CD4-positive, alpha-beta T cell treated with Interleukin-21 for 1 hour (primary cell): ENCODE data around the gene GID8.

ENCODE experiments used
- DNase-seq: peaks from one replicate; pipeline ENCODE4 v3.0.0-alpha.2; 2020

Gene GID8

GRCh38 chr20:62971211-62971949, 33.4 kb downstream of the GID8 start:
- DNase-seq = no peak

GRCh38 chr20:62971950-62972844, 34.2 kb downstream of the GID8 start:
- DNase-seq = peak; percentile 86

GRCh38 chr20:62972845-62973745, 35.1 kb downstream of the GID8 start:
- DNase-seq = no peak

- DNase-seq = no peak
Observed at GRCh38 chr20:62975251-62975760, 37.4 kb downstream of the GID8 start.

GRCh38 chr20:62975812-62976508, 38.0 kb downstream of the GID8 start:
- no peak for DNase-seq

GRCh38 chr20:62976886-62977285, 38.9 kb downstream of the GID8 start:
- DNase-seq = no peak

GRCh38 chr20:62977613-62978560, 39.9 kb downstream of the GID8 start:
- DNase-seq = peak; percentile 89

- DNase-seq = no peak
Observed at GRCh38 chr20:62978561-62978943, 40.6 kb downstream of the GID8 start.

GRCh38 chr20:62979310-62979709, 41.4 kb downstream of the GID8 start:
- no peak for DNase-seq

GRCh38 chr20:62979876-62980373, 42.0 kb downstream of the GID8 start:
- DNase-seq = no peak

- DNase-seq = no peak
Observed at GRCh38 chr20:62980380-62980960, 42.5 kb downstream of the GID8 start.

- DNase-seq = peak; percentile 48
Observed at GRCh38 chr20:62980970-62981369, 43.0 kb downstream of the GID8 start.

GRCh38 chr20:62982124-62983075, 44.5 kb downstream of the GID8 start:
- no peak for DNase-seq

- no peak for DNase-seq
Observed at GRCh38 chr20:62983210-62983609, 45.3 kb downstream of the GID8 start.

GRCh38 chr20:62984666-62985443, 46.9 kb downstream of the GID8 start:
- DNase-seq = no peak

GRCh38 chr20:62985444-62985778, 47.5 kb downstream of the GID8 start:
- DNase-seq = no peak

- DNase-seq = no peak
Observed at GRCh38 chr20:62986257-62986800, 48.4 kb downstream of the GID8 start.

- no peak for DNase-seq
Observed at GRCh38 chr20:62987114-62987513, 49.2 kb downstream of the GID8 start.
